NCI-H2107 treated with DMSO at 0.1 percent for 48 hours (cell line): ENCODE data around the gene TMED1.

Experiments
- DNase-seq: peaks from one replicate; lab custom pipeline; 2025; ENCODE audit not compliant: unreplicated experiment; lab: John Stamatoyannopoulos, UW

Gene TMED1

GRCh38 chr19:10835089-10835753 lies 791 bp downstream of the TMED1 start:
- DNase-seq: no peak

GRCh38 chr19:10832939-10833296 lies 3.1 kb downstream of the TMED1 start:
- no peak for DNase-seq

GRCh38 chr19:10831987-10832938 lies 3.7 kb downstream of the TMED1 start:
- no peak for DNase-seq

GRCh38 chr19:10830931-10831779 lies 4.9 kb downstream of the TMED1 start:
- no peak for DNase-seq

- DNase-seq: no peak
These were observed 5.6 kb downstream of the TMED1 start for GRCh38 chr19:10830370-10830769.

GRCh38 chr19:10829967-10830366 lies 6.0 kb downstream of the TMED1 start:
- DNase-seq: no peak

- no peak for DNase-seq
These were observed 6.8 kb downstream of the TMED1 start for GRCh38 chr19:10828981-10829821.

GRCh38 chr19:10826846-10827245 lies 9.2 kb downstream of the TMED1 start:
- no peak for DNase-seq

- no peak for DNase-seq
These were observed 9.8 kb downstream of the TMED1 start for GRCh38 chr19:10826231-10826630.

- no peak for DNase-seq
These were observed 12.3 kb downstream of the TMED1 start for GRCh38 chr19:10823690-10824089.

- no peak for DNase-seq
These were observed 15.8 kb downstream of the TMED1 start for GRCh38 chr19:10820173-10820572.

- no peak for DNase-seq
These were observed 16.6 kb downstream of the TMED1 start for GRCh38 chr19:10819124-10820060.

- DNase-seq: no peak
These were observed 17.5 kb downstream of the TMED1 start for GRCh38 chr19:10818301-10819123.

GRCh38 chr19:10817291-10818038 lies 18.5 kb downstream of the TMED1 start:
- DNase-seq: no peak

GRCh38 chr19:10816691-10817090 lies 19.3 kb downstream of the TMED1 start:
- no peak for DNase-seq

- no peak for DNase-seq
These were observed 19.9 kb downstream of the TMED1 start for GRCh38 chr19:10815969-10816644.

- no peak for DNase-seq
These were observed 20.9 kb downstream of the TMED1 start for GRCh38 chr19:10815007-10815536.
